ENCODE data around the gene MVD. TPM values are rescaled to one million over a fixed set of nuclear protein-coding genes. Genes with fewer than 3 reads are reported as not detected.

MVD gene
- total RNA-seq, 1 experiment from 2014 or later: 38.3 TPM

- CTCF ChIA-PET: no interaction called here
- DNase-seq: no peak
These were observed 22.2 kb downstream of the MVD start for GRCh38 chr16:88640498-88641247.

GRCh38 chr16:88640039-88640495 lies 22.8 kb downstream of the MVD start:
- Histone ChIP-seq H3K4me2 (ENCODE audit: low read length) (no peak overlapping the region), H3F3A (ENCODE audit: low read length, unreplicated experiment) (no peaks in the 10 kb centered on the region), H3K4me1 (ENCODE audit: insufficient read depth, low read length) (0 out of 2 replicates have a peak, but pooled peaks cover 4% of the 10 kb centered on the region), H4K20me1 (ENCODE audit: low read length) (no peaks in the 10 kb centered on the region), H2AFZ (ENCODE audit: low read length) (no peak overlapping the region), H3K27ac (ENCODE audit: low read length) (no peak overlapping the region), H3K79me2 (ENCODE audit: low read length) (no peaks in the 10 kb centered on the region), H3K9ac (ENCODE audit: low read length) (no peak overlapping the region), H3K4me3 (ENCODE audit: low read length) (no peak overlapping the region), H3K36me3 (ENCODE audit: low read depth, low read length) (no peaks in the 10 kb centered on the region), H3K9me3 (ENCODE audit: low read length) (no peaks in the 10 kb centered on the region), H3K27me3 (ENCODE audit: low read length) (no peaks in the 10 kb centered on the region), H3K9me2 (replicated peaks; ENCODE audit: low read length) (no peaks in the 10 kb centered on the region)
- no TSS peak for BruUV-seq (replicated peaks)
- POLR2A ChIA-PET (ENCODE audit: unreplicated experiment): no interaction called here
- TF ChIP-seq EZH2 (IDR thresholded peaks at IDR 0.05; ENCODE audit: low read length, unreplicated experiment): no peak
- ATAC-seq: no peak
- CTCF ChIA-PET: no interaction called here
- DNase-seq: no peak
- intact Hi-C loops (cut with micrococcal nuclease): no loop called here

More at GRCh38 chr16:88640498-88641247, 22.2 kb downstream of the MVD start:
- Histone ChIP-seq H3K9me2 (replicated peaks; ENCODE audit: low read length) (no peaks in the 10 kb centered on the region), H3K27me3 (ENCODE audit: low read length) (no peaks in the 10 kb centered on the region), H3K9ac (ENCODE audit: low read length) (no peak overlapping the region), H3K27ac (ENCODE audit: low read length) (no peak overlapping the region), H3K4me2 (ENCODE audit: low read length) (no peak overlapping the region), H3K9me3 (ENCODE audit: low read length) (no peaks in the 10 kb centered on the region), H3K4me1 (ENCODE audit: insufficient read depth, low read length) (0 out of 2 replicates have a peak, but pooled peaks cover 4% of the 10 kb centered on the region), H4K20me1 (ENCODE audit: low read length) (no peaks in the 10 kb centered on the region), H3F3A (ENCODE audit: low read length, unreplicated experiment) (no peaks in the 10 kb centered on the region), H2AFZ (ENCODE audit: low read length) (no peak overlapping the region), H3K36me3 (ENCODE audit: low read depth, low read length) (no peaks in the 10 kb centered on the region), H3K79me2 (ENCODE audit: low read length) (no peaks in the 10 kb centered on the region), H3K4me3 (ENCODE audit: low read length) (no peak overlapping the region)
- no TSS peak for BruUV-seq (replicated peaks)
- POLR2A ChIA-PET (ENCODE audit: unreplicated experiment): no interaction called here
- ATAC-seq: no peak
- intact Hi-C loops (cut with micrococcal nuclease): no loop called here
- TF ChIP-seq EZH2 (IDR thresholded peaks at IDR 0.05; ENCODE audit: low read length, unreplicated experiment): no peak
- no peak for TF ChIP-seq EZH2phosphoT487 (IDR thresholded peaks at IDR 0.05; ENCODE audit: borderline replicate concordance, low read length)
- no peak for TF ChIP-seq CTCF (conservative IDR thresholded peaks at IDR 0.05; ENCODE audit: low read depth, low read length)

- no TSS peak for BruUV-seq (replicated peaks)
- Histone ChIP-seq H4K20me1 (ENCODE audit: low read length) (no peaks in the 10 kb centered on the region), H3K9ac (ENCODE audit: low read length) (no peak overlapping the region), H2AFZ (ENCODE audit: low read length) (no peak overlapping the region), H3K4me3 (ENCODE audit: low read length) (no peak overlapping the region), H3K4me1 (ENCODE audit: insufficient read depth, low read length) (0 out of 2 replicates have a peak, but pooled peaks cover 4% of the 10 kb centered on the region), H3K36me3 (ENCODE audit: low read depth, low read length) (no peaks in the 10 kb centered on the region), H3K9me2 (replicated peaks; ENCODE audit: low read length) (no peaks in the 10 kb centered on the region), H3K79me2 (ENCODE audit: low read length) (no peaks in the 10 kb centered on the region), H3K9me3 (ENCODE audit: low read length) (no peaks in the 10 kb centered on the region), H3K27me3 (ENCODE audit: low read length) (no peaks in the 10 kb centered on the region), H3K4me2 (ENCODE audit: low read length) (no peak overlapping the region), H3K27ac (ENCODE audit: low read length) (no peak overlapping the region), H3F3A (ENCODE audit: low read length, unreplicated experiment) (no peaks in the 10 kb centered on the region)
- intact Hi-C loops (cut with micrococcal nuclease): no loop called here
- DNase-seq (no peak), ATAC-seq (no peak)
- ChIA-PET CTCF (no interaction called here), POLR2A (ENCODE audit: unreplicated experiment) (no interaction called here)
- TF ChIP-seq EZH2 (IDR thresholded peaks at IDR 0.05; ENCODE audit: low read length, unreplicated experiment): no peak
- TF ChIP-seq EZH2phosphoT487 (IDR thresholded peaks at IDR 0.05; ENCODE audit: borderline replicate concordance, low read length): no peak
- no peak for TF ChIP-seq CTCF (conservative IDR thresholded peaks at IDR 0.05; ENCODE audit: low read depth, low read length)
These were observed 23.5 kb downstream of the MVD start for GRCh38 chr16:88639231-88640038.
